HG03139 (cell line): Measurements from ENCODE around the gene GUCA2B.

Source experiments
- ATAC-seq: cut with Tn5 transposase; IDR thresholded peaks from one replicate; pipeline ENCODE4 v1.9.1; 2021; ENCODE audit not compliant: unreplicated experiment

GUCA2B gene

DNA sequence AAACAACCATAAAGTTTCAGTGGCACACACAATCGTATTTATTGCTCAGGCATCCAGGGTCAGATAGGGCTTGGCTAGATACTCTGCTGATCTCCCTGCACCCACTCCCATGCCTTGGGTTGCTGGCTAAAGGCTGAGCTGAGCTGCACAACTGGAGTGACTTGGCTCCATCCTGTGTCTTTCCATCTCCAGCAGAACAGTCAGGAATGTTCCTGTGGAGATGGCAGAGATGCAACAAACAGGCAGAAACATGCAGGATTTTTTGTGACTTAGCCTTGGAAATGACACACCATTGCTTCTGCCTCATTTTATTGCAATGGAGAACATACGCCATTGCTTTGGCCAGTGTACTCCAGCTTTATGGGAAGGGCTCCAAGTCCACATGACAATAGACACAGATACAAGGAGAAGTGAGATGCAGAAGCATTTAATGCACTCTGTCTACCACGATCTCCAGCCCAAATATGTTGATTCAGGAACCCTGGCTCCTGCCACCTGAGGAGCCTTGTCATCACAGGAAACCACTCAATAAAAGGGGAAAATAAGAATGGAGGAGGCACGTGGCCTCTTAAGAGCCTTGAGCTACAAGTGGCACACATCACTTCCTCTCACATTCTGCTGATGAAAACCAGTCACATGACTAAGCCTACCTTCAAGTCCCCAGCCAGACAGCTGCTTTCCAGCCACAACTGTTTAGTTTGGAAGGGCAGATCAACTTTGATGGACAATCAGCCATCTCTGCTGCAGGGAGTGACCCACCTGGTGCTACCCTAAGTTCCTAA is 10.1 kb upstream of the GUCA2B start:
- no peak for ATAC-seq

DNA sequence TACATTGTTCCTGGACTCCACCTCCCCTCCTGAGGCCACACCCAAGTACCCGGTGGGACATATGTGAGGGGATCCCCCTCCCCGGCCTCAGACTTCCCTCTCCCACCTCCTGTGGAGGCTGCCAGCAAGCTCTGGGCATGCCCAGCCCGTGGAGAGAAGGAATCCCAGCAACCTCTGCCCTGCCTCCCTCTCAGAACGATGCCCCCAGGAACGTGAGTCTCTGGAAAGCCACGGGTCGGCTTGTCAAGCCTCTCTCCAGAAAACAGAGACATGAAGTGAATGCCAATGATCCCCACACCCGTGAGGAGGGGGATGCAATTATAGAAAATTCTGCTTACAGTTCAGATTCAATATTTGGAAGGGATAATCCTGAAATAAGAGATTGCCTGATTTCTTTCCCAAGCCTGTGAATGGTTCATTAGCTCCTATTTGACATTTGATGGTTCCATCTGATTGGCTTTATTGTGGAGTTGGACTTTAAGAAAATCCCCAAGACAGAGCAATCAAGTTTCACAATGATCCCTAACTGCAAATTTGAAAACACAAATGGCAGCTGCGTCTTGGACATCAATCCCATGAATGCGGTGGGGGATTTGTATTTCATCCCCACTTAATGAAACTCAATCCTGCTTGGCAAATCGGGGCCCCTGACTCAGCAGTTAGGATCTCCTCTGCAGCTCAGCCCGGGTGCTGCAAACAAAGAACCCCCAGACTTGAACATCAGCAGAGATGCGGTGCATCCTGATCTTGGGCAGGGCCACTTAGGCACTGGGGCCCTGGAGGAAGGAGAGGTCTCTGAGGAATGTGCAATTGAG is 9.1 kb upstream of the GUCA2B start:
- ATAC-seq, result no peak

DNA sequence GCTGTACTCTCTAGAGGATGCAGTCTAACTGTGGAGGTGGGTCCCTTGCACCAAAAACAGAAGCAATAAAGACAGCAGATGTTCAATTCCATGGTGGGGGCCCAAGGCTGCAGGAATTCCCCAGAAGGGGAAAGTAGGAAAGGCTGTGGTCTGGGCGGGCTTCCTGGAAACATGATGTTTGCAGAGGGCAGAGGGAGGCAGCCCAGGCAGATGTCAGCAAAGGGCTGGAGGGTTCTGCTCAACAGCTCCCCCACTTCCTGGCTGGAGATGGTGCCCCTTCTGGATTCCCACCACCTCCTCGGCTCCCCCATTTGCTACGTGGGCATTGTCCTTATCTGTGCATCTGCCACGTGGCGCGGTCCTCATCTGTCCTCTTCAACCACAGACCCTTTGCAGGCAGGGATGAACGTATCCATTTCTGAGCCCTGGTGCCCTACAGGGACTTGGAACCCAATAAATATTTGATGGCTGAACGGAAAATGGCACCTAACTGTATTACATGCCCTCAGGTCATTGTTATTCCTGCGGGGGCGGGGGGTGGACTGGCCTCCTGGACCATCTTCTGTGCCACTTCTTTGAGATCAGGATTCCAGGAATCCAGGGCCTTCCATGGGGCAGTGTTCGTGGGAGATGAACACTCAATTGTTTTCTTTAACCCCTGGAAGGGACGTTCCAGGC is 8.4 kb upstream of the GUCA2B start:
- ATAC-seq, result no peak

DNA sequence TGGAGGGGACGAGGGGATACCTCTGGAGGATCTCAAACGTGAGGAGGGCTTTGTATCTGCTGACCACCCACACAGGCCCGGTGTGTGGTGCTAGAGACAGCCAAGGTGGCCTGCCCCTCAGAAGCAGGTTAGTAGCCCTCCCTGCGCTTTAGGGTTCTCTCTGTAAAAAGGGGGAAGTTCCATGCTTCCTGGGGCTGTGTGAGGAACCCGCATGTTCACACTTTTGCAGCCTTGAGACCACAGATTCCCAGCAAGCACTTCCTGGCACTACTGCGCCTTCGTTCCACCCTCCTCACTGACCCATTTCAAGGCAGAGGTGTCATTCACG is 7.9 kb upstream of the GUCA2B start:
- ATAC-seq, result no peak

DNA sequence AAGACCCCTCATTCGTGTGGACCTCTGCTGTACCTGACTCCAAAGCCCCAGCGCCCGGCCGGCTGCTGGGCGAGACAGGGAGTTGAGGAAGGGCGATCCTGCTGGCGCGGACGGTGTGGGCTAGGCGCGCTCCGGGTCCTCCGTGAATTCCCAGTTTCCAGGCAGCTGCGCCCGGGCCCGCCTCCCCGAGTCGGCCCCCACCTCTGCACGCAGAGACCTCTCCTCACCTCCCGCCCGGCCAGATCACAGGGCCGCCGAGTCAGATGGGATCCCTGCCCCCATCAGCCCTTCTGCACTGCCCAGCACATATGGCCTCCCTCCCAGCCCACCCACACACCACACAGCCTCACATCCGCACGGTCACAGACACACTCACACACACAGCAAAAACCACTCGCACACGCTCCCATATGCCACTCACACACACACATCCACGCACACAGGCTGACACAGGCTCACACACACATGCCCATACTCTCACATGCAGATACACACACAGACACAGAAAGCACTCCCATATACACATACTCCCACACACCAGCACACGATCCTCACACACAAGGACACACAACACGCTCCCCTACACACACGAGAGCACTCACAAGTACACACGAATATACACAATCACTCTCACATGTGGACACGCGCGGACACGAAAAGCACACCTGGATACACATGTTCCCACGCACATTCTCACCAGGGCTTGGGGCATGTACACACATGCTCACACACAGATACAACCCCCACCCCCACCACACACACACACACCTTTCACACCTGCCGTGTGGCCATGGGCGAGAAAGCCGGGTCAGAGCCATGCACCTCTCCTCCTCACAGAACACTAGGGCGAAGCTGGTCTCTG is 7.2 kb upstream of the GUCA2B start:
- no peak for ATAC-seq

DNA sequence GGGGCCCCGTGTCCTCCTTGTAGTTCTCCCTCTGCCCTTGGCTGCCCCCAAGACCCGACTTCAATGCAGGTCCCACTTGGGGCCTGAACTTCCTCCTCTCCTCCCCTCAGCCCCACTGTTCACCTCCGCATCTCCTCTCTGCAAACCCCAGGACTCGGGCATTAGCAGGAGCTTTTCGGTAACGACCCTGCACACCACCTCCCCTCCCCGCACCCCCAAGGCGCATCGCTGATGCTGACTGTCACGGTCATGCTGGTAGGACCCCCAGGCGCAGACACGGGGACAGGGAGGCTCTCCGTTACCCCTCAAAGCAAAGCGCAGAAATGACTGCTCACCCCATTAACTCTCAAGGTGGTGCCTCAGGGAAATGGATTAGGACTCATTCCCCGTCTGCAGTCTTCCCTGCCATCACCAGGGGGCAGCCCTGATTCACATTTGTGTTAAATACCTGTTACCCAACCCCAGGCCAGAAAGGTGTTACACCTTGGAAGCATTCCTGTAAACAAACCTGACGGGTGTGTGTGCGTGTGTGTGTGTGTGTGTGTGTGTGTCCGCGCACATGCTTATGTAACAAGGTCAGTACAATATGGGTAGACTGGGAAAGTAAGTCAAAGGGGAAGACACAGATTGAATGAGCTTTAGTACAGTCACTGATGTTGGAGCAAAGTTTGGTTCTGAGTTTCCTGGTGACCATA is 6.4 kb upstream of the GUCA2B start:
- ATAC-seq, result no peak

DNA sequence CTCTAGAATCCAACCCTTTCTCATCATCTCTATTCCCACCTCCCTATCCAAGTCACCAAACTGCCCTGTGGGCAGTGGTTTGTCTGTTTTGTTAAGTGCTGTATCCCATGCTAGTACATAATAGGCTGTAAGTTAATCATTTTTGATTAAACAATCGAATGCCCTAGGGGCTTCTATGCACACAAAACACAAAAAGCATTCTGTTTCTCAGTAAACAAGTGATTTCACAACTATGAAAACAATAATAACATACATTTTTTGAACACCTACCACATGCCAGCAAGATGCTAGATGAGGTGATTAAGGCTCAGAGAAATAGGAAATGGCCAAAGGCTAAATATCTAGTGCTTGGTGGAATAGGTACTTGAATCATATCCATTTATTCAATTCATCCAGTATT is 5.0 kb upstream of the GUCA2B start:
- no peak for ATAC-seq

DNA sequence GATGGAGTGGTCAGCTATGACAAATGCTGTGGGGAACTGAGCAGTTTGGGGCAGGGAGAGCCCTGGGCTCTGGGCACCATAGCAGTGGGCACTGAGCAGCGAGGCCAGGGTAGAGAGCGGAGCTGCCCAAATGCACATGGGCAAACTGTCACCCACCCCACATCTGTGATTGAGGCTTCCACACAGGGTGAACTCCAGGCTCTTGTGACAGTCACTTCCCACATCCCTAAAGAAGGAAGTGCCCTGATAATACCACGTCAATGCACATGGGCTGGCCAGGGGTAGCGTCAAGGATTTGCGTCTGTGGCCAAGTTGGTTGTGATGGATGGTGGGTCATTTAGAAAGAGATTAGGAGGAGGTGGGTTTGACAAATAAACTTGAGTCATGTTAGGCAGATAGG is 2.6 kb upstream of the GUCA2B start:
- no peak for ATAC-seq

DNA sequence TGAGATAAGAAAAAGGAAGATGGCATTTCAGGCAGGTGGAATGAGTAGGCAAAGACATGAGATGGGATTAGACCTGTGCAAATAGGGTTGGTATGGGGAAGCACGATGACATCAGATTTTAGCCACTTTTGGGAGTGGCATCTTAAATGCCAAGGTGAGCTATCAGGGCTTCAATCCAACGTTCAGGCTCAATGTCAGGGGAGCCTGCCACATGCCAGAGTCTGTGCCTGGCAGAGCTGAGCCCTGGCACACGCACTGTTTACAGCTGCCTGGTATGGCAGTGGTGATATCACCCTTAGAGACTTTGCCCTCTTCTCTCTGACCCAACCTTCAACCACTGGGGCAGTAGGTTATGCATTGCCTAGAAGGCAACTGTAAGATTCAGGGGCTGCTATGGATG is 1.1 kb upstream of the GUCA2B start:
- no peak for ATAC-seq

DNA sequence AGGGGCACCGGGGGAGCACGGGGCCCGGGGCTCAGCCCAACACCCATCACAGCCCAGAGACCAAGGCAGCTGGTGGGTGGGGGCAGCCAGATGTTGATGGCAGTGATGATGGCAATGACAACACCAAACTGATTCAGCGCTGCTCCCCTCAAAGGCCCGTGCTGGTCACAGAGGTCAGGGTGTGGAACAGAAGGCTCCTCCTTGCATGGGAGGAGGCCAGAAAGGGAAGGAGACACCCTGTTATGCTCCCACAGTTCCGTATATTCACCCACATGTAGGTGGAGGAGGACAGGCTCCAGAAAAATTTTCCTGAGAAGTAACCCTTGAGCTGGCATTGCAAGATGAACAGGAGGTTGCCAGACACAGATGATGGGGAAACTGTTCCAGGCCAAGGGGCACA is 414 bp downstream of the GUCA2B start:
- ATAC-seq, result no peak

DNA sequence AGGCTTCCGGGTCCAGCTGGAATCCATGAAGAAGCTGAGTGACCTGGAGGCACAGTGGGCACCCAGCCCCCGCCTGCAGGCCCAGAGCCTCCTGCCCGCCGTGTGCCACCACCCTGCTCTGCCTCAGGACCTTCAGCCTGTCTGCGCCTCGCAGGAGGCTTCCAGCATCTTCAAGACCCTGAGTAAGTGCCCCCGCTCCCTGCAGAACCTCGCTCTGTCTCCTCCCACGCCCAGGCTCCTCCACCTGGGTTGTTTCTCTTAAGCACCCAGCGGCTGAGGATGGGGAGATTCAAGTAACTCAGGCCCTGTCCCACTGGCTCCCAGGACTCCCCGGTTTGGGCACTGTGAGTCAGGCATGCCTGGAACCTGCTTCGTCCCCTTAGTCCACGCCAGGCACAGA is 1.5 kb downstream of the GUCA2B start:
- ATAC-seq, result no peak

DNA sequence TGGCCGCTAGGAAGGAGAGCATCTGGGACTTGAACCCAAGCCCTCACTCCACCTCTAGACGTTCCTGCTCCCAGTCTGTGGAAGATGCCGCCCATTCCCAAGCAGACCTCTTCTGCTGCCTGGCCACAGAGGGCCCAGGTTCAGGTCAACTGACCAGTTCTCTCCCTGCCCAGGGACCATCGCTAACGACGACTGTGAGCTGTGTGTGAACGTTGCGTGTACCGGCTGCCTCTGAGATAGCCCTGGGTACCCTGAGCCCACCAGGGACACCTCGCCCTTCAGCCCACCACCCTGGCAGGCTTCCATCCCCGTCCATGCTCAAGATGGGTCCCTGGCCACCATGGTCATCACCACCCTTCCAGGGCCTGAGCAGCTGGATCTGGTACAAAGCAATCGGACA is 2.2 kb downstream of the GUCA2B start:
- ATAC-seq, result no peak

DNA sequence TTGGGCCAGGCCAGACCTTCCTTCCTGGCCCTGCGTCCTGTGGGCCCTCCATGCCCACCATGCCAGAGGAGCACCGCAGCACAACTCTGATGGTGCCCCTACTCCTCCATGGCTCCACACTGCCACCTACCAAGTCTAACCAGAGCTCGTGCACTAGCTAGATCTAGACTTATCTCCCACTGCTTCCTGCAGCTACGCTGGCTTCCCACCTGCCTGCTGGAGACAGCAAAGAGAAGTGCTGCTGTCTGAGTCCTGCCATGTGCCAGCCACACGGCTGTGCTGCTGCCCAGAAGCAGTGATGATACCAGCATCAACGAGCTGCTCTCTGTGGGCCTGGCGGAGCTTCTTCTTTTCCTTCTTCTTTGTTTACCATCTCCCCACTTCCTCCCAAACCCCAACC is 4.5 kb downstream of the GUCA2B start:
- ATAC-seq, result no peak

DNA sequence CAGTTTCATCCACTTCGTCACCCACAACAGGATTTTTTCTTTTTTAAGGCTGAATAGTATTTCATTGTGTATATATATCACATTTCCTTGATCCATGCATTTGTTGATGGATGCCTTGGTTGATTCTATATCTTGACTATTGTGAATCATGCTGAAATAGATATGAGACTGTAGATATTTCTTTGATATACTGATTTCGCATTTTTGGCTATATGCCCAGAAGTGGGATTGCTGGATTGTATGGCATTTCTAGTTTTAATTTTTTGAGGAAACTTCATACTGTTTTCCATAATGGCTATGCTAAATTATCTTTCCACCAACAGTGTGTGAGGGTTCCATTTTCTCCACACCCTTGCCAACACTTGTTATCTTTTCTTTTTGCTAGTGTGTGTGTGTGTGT is 5.0 kb downstream of the GUCA2B start:
- ATAC-seq, result no peak

DNA sequence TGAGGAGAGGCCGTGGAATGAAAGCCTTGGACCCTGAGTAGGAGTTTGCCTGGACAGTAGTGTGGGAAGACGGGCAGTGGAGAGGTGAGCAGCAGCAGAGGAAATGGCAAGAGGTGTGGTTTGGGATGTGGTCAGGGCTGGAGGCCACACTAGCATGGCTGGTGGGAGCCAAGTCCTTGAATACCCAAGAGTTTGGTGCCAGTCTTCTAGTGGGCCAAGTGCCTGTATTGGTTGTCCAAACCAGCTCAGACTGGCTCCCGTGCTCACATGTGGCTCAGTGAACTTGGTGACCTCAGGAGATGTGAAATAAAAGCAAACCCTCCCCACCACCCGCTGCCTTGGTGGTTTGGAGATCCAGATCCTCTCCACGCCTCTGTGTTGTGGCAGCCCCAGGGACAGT is 9.0 kb downstream of the GUCA2B start:
- ATAC-seq, result no peak

DNA sequence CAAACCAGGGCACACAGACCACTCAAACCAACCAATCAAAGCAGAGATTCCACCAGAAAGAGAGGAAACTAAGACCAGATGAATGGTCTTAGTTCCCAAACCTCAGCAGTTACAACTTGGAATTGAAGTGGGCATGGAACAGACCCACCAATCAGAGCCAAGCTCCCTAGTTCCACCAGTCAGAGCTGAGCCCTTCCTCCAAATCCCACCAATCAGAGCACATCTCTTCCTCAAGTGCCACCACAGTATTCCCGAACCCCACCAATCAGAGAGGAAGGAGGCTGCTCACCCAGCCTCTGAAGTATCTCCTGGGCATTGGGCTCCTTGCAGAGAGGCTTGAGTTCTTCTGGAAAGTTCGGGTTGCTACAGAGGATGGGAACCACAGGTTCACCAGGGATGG is 9.9 kb downstream of the GUCA2B start:
- no peak for ATAC-seq

DNA sequence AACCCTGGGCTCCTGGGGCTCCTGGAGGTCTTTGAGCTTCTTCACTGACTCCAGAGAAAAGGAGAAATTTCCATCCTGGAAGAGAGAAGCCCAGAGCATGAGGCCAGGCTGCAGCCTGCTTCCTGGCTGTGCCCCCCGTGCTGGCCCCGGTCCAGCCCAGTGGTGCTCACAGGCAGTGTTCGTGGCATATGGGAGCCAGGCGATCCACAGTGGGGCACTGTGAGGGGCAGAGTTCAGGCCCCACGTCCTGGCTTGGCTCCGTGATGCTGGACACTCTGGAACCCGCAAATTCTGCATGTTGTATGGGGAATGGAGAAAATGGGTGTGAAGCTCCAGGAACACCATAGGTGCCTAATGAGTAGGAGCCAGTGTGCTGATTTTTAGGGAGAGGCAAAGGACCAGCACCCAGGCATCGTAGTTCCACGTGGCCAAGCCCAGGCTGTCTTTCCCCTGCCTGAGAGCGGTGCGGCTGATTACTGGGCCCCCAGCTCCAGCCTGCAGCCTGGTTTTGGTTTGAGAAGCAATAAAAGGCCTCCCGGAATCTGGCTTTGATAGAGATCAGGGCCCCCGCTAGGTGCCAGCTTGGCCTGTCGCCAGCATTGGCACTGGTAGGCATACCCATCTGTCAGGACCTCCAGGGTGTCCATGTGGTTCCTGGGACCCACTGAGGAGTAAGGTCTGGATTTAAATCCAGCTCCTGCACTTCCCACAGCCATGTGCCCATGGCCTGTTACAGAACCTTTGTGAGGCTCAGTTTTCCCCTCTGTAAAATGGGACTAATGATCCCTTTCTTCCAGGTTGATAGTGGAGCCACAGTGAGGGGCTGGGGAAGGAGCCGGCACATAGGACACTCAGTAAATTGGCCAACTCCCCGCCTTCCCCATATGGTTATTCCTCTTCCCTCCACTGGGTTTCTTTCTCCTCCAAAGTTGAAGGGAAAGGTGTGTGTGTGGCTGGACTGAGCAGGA is 10.6 kb downstream of the GUCA2B start:
- ATAC-seq, result no peak

DNA sequence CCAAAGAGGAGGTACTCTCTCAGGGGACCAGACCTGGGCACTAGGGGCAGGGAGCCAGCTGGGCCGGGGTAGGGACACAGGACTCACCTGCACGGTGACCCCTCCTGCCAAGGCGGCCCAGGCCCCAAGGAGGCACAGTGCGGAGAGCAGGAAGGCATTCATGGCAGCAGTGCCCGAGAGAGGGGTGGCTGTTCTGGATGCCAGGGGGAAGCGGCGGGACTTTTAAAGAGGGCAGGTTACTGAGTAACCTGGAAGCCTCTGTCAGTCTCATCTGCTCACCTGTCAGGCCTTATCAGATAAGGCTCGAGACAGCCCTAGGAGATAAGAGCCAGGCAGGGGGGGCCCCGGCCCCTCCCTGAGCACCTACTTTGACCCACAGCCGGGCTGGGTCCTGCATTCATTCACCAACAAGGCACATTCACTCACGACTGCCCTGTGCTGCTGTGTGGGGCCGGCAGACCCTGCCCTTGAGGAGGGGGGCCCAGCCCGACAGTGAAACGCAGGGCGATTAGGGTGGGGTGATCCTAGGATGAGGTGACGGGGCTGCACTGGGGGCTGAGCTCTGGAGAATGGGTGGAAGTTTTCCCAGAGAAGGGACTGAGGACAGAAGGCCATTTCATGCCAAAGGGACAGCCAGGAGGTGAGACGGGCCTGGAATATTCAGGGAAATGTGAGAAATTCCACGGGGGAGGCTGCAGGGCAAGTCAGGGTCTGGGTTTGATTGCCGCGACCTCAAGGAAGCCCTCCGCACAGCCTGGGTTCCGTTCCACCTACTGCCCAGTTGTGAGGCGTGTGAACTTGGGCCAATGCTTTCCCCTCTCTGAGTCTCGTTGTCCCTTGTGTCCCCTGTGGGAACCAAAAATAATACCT is 11.6 kb downstream of the GUCA2B start, which contains the start of gene GUCA2A:
Gene GUCA2A (minus strand): TSS at position 195 of the 870 bp plus-strand sequence. CDS start 33 bp downstream, at position 162.
- ATAC-seq, result no peak
